ENCODE measurements around the gene SMPD1.

DNA sequence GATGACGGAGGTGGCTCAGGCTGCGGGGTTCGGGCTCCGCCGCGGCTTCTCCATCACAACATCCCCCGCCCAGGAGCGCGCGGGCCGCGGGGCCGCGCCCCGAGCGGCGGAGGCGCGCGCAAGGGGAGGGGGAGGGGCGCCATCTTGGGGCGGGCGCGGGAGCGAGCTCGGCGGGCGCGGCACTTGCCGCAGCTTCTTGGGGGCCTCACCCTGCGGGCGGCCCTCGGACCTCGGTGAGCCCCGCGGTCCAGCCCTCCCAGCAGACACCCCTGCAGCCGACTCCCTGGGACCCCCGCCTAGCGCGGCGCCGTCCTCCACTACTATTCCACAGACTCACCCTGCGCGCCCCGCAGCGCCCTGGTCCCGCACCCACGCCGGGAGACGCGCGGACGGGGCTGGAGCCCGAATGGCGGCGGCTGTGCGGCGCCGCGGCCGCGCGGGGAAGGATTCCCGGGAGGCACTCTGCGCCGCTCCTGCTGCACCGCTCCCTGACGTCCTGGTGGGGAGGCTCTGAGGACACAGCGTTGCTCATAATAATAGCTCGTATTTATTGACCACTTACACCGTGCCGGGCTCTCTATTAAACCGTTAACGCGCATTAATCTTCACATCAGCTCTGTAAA lies 28.8 kb downstream of the SMPD1 start, which contains the start of gene APBB1:
- TF ChIP-seq, protein P1, sequence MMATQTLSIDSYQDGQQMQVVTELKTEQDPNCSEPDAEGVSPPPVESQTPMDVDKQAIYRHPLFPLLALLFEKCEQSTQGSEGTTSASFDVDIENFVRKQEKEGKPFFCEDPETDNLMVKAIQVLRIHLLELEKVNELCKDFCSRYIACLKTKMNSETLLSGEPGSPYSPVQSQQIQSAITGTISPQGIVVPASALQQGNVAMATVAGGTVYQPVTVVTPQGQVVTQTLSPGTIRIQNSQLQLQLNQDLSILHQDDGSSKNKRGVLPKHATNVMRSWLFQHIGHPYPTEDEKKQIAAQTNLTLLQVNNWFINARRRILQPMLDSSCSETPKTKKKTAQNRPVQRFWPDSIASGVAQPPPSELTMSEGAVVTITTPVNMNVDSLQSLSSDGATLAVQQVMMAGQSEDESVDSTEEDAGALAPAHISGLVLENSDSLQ (IDR thresholded peaks at IDR 0.05), result no peak
- TF ChIP-seq ELF4 (IDR thresholded peaks at IDR 0.05), result no peak
- TF ChIP-seq BHLHE40 (IDR thresholded peaks at IDR 0.05; ENCODE audit: borderline replicate concordance), result no peak
- TF ChIP-seq SP1 (IDR thresholded peaks at IDR 0.05), result no peak
- no peak for TF ChIP-seq FOXM1 (IDR thresholded peaks at IDR 0.05; ENCODE audit: borderline replicate concordance)
- TF ChIP-seq FOXA1 (IDR thresholded peaks at IDR 0.05), result no peak
- TF ChIP-seq CTBP1 (IDR thresholded peaks at IDR 0.05; ENCODE audit: borderline replicate concordance), result no peak
- no peak for TF ChIP-seq ZNF384 (IDR thresholded peaks at IDR 0.05)
- no peak for TF ChIP-seq LEF1 (IDR thresholded peaks at IDR 0.05; ENCODE audit: borderline replicate concordance)
- no peak for TF ChIP-seq ARNT (IDR thresholded peaks at IDR 0.05)

Measured in HEK293T (cell line).